Common myeloid progenitor, CD34-positive (primary cell): Measurements from ENCODE around the gene CYSLTR2.

Source experiments
- CTCF ChIA-PET: fragments of 350-600 bp; sonication (Branson Sonifier 250); formaldehyde crosslinking; loops from one replicate; lab custom pipeline; 2021; ENCODE audit warnings: antibody characterized with exemption; lab: Charles Lee
- POLR2A ChIA-PET: fragments of 350-600 bp; sonication (Branson Sonifier 250); formaldehyde crosslinking; loops from one replicate; lab custom pipeline; 2021; ENCODE audit warnings: antibody characterized with exemption; lab: Charles Lee
- DNase-seq, 3 donors: peaks; one replicate each; pipeline versions ENCODE4 v3.0.0 to v3.0.0-alpha.2; 2013
- H3K27ac ChIP-seq, 2 experiments: 1 replicate in 1 of 2; 2 replicates in 1 of 2; pipeline ENCODE4 v1.7.0; 2013; ENCODE audit warnings: inconsistent platforms in 2 of 2, low read length in 2 of 2, mild to moderate bottlenecking in 2 of 2, low read depth in 1 of 2, moderate library complexity in 1 of 2; ENCODE audit not compliant: severe bottlenecking in 2 of 2, insufficient read depth in 1 of 2, poor library complexity in 1 of 2
- H3K27me3 ChIP-seq, 5 experiments: replicated peaks in 2 of 5; 1 replicate in 3 of 5; 2 replicates in 2 of 5; pipeline versions ENCODE4 v1.6.1 to v1.7.0; 2013; ENCODE audit warnings: low read length in 4 of 5, mild to moderate bottlenecking in 2 of 5, moderate library complexity in 2 of 5, inconsistent platforms in 1 of 5; ENCODE audit not compliant: insufficient read depth in 5 of 5, control insufficient read depth in 4 of 5
- H3K36me3 ChIP-seq, 4 experiments: 1 replicate in 2 of 4; 2 replicates in 2 of 4; pipeline versions ENCODE4 v1.6.1 to v1.7.0; 2013; ENCODE audit warnings: low read length in 3 of 4, control low read depth in 1 of 4, mild to moderate bottlenecking in 1 of 4; ENCODE audit not compliant: control insufficient read depth in 4 of 4, insufficient read depth in 4 of 4
- H3K4me1 ChIP-seq, 4 experiments: 1 replicate in 3 of 4; 2 replicates in 1 of 4; pipeline versions ENCODE4 v1.6.1 to v1.7.1; 2013; ENCODE audit warnings: low read length in 3 of 4, mild to moderate bottlenecking in 3 of 4, control low read depth in 1 of 4, inconsistent platforms in 1 of 4, moderate library complexity in 1 of 4; ENCODE audit not compliant: control insufficient read depth in 4 of 4, insufficient read depth in 4 of 4; ENCODE audit errors: control extremely low read depth in 1 of 4
- H3K4me3 ChIP-seq, 7 experiments: 1 replicate in 4 of 7; 2 replicates in 3 of 7; pipeline versions ENCODE4 v1.5.1 to v1.7.0; 2013; ENCODE audit warnings: mild to moderate bottlenecking in 7 of 7, low read length in 6 of 7, moderate library complexity in 6 of 7, inconsistent platforms in 2 of 7, low read depth in 2 of 7, control low read depth in 1 of 7; ENCODE audit not compliant: insufficient read depth in 4 of 7, control insufficient read depth in 1 of 7; ENCODE audit errors: extremely low read depth in 1 of 7
- H3K9me3 ChIP-seq, 5 experiments: 1 replicate in 4 of 5; 2 replicates in 1 of 5; pipeline versions ENCODE4 v1.6.1 to v1.7.1; 2013; ENCODE audit warnings: low read length in 4 of 5, mild to moderate bottlenecking in 2 of 5, inconsistent platforms in 1 of 5, low read depth in 1 of 5, moderate library complexity in 1 of 5; ENCODE audit not compliant: control insufficient read depth in 4 of 5, insufficient read depth in 2 of 5; ENCODE audit errors: control extremely low read depth in 1 of 5
- WGBS: methylation state at CpG from one replicate; pipeline ENCODE4 v1.1.5; 2013; ENCODE audit not compliant: insufficient coverage; 5-methylcytosine and 5-hydroxymethylcytosine counted together

CYSLTR2 gene

DNA sequence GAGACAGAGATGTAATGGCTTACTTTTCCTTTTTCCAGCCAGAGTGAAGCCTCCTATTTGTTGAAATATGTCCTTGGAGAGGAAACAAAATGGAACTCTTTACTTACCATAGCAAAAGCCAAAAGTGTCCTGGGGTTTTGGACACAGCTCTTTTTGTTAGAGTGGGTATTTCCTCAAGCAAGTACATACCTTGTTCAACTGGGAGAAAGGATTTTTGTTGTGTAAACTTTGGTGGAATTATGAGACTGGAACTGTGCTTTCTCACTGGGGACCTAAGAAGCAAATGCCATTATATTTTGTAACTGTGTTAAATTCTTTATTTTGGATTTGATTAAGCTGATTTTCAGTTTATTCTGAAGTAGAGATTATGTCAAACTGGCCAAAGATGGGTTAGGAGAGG lies 58.4 kb downstream of the CYSLTR2 start:
- no peaks in the 10 kb centered on the region for H3K4me1 ChIP-seq
- H3K27ac ChIP-seq, result no peak overlapping the region
- H3K4me3 ChIP-seq, result no peak overlapping the region
- no peak for DNase-seq
- peaks cover 0 to 34% (median 7%) of the 10 kb centered on the region in 5 experiments for H3K9me3 ChIP-seq
- H3K36me3 ChIP-seq, result peaks cover 0 to 15% (median 6%) of the 10 kb centered on the region in 4 experiments
- ChIA-PET CTCF (interaction anchor here (0.7 to 1.0 kb wide), 2 partner anchors 38 to 61 kb away, joined by 3 read pairs; no protein-coding TSS in a partner anchor), POLR2A (no interaction called here)
- no peaks in the 10 kb centered on the region for H3K27me3 ChIP-seq

DNA sequence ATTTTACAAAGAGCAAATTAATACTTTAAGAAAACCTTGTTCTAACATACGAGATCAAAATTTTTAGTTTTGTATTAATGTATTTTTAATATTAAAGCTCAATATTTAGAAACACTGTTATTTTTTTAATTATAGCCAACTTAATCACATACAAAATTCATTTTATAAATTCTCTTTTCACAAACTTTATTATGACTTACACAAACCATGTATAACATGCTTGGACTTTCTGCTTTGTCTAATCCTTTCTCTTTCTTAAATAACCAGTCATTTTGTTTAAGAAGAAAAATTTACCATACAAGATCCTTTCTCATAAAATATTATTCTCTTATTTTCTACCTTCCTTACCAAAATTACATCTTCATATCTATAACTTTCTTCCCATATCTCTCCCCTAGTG lies 62.2 kb downstream of the CYSLTR2 start:
- H3K4me1 ChIP-seq, result no peaks in the 10 kb centered on the region
- no CpG with 5 or more reads among the region's 1 CpG for WGBS
- POLR2A ChIA-PET, result no interaction called here
- H3K27ac ChIP-seq, result no peak overlapping the region
- peaks cover 10 to 53% (median 12%) of the 10 kb centered on the region in 5 experiments for H3K9me3 ChIP-seq
- H3K36me3 ChIP-seq, result no peaks in the 10 kb centered on the region
- DNase-seq, result peak in 2 of 3 donors; percentile 22 to 28
- no peaks in the 10 kb centered on the region for H3K27me3 ChIP-seq
- H3K4me3 ChIP-seq, result no peak overlapping the region
- CTCF ChIA-PET, result no interaction called here

DNA sequence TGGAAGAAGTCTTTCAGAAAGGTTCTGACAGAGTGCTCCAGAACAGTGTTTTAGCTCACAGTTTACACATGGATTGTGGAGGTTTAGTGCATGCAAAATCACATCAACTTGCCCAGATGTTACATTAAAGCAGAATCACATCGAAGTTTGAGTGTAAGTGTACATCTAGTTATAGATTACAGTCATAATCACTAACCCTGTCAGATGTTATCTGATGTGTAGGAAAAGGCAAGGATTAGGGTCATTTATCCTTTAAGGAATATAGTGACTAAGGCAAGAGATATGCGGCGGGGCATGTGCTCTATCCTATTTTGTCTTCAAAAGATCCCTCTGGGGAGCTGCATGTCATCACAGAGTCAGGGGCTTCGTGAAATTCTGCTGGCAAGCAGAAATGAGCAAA lies 66.9 kb downstream of the CYSLTR2 start:
- H3K27me3 ChIP-seq, result no peaks in the 10 kb centered on the region
- POLR2A ChIA-PET, result no interaction called here
- H3K27ac ChIP-seq, result no peak overlapping the region
- WGBS, result 89% methylated on average over 2 of the region's 4 CpGs
- H3K36me3 ChIP-seq, result no peaks in the 10 kb centered on the region
- no peak overlapping the region for H3K4me3 ChIP-seq
- H3K9me3 ChIP-seq, result peaks cover 7 to 54% (median 13%) of the 10 kb centered on the region in 5 experiments
- CTCF ChIA-PET, result interaction anchor here (0.6 kb wide), 1 partner anchor 386 kb away, joined by 3 read pairs; no protein-coding TSS in a partner anchor
- no peaks in the 10 kb centered on the region for H3K4me1 ChIP-seq
- no peak for DNase-seq

DNA sequence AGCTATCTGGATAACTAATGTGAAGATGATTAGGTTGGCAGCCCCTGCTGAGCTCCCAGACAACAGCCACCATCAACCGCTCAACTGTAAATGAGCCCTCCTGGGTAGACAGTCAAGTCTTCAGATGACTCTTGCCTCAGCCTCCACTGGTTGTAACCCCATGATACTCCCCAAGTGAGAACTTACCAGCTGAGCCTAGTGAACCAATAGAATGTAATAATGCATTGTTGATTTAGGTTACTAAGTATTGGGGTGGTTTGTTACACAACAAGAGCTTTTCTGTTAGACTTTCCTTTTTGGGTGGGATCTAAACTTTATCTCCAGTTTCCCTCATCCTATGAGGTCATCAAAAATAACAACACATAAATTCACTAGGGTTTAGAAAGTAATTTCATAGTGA lies 69.4 kb downstream of the CYSLTR2 start:
- no CpG with 5 or more reads among the region's 1 CpG for WGBS
- H3K4me1 ChIP-seq, result no peaks in the 10 kb centered on the region
- H3K4me3 ChIP-seq, result no peak overlapping the region
- H3K9me3 ChIP-seq, result peaks cover 0 to 42% (median 10%) of the 10 kb centered on the region in 5 experiments
- H3K27ac ChIP-seq, result no peak overlapping the region
- CTCF ChIA-PET, result interaction anchor here (0.7 to 1.0 kb wide), 2 partner anchors 8 to 76 kb away, joined by 3 read pairs; no protein-coding TSS in a partner anchor
- no peaks in the 10 kb centered on the region for H3K36me3 ChIP-seq
- DNase-seq, result no peak
- POLR2A ChIA-PET, result no interaction called here
- H3K27me3 ChIP-seq, result no peaks in the 10 kb centered on the region

DNA sequence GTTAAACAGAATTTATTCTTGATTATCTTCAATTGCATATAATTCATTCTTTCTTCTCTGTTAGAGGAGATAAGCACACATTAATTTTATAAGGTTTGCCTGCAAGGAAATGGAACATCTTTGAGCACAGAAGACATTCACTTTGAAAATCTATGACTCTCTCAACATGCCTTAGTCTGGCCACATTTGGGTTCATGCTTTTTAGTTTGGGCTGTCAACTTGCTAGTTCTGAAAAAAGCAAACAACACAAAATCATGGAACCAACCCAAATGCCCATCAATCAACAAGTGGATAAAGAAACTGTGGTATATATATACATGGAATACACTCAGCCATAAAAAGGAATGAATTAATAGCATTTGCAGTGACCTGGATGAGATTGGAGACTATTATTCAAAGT lies 71.5 kb downstream of the CYSLTR2 start:
- Histone ChIP-seq H3K27me3 (no peaks in the 10 kb centered on the region), H3K27ac (no peak overlapping the region), H3K4me1 (no peaks in the 10 kb centered on the region), H3K9me3 (peaks cover 0 to 25% (median 10%) of the 10 kb centered on the region in 5 experiments), H3K4me3 (no peak overlapping the region), H3K36me3 (no peaks in the 10 kb centered on the region)
- ChIA-PET POLR2A (interaction anchor here (0.6 kb wide), 1 partner anchor 300 kb away, joined by 6 read pairs; no protein-coding TSS in a partner anchor), CTCF (no interaction called here)
- DNase-seq, result no peak

DNA sequence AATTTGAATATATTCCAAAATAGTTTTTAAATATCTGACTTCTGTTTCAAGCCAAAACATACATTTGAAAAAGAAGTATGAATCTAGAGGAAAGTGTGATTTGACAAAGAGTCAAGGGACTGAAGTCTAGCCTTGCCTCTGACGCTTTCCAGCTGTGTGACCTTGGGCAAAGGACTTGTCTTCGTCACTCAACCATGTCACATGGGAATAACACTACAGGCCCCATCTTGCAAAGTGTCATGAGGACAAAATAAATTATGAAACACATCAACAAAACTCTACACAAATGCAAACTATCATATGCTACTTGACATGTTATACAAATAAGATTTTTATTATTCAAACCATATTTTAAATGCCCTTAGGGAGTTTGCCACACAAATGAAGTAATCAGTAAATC lies 73.0 kb downstream of the CYSLTR2 start:
- Histone ChIP-seq H3K4me3 (no peak overlapping the region), H3K4me1 (peaks cover 0 to 6% (median under 1%) of the 10 kb centered on the region in 4 experiments), H3K27me3 (no peaks in the 10 kb centered on the region), H3K9me3 (peaks cover 0 to 14% (median 7%) of the 10 kb centered on the region in 5 experiments), H3K36me3 (no peaks in the 10 kb centered on the region), H3K27ac (no peak overlapping the region)
- CTCF ChIA-PET, result no interaction called here
- WGBS, result no CpG with 5 or more reads among the region's 2 CpGs
- POLR2A ChIA-PET, result no interaction called here
- no peak for DNase-seq

DNA sequence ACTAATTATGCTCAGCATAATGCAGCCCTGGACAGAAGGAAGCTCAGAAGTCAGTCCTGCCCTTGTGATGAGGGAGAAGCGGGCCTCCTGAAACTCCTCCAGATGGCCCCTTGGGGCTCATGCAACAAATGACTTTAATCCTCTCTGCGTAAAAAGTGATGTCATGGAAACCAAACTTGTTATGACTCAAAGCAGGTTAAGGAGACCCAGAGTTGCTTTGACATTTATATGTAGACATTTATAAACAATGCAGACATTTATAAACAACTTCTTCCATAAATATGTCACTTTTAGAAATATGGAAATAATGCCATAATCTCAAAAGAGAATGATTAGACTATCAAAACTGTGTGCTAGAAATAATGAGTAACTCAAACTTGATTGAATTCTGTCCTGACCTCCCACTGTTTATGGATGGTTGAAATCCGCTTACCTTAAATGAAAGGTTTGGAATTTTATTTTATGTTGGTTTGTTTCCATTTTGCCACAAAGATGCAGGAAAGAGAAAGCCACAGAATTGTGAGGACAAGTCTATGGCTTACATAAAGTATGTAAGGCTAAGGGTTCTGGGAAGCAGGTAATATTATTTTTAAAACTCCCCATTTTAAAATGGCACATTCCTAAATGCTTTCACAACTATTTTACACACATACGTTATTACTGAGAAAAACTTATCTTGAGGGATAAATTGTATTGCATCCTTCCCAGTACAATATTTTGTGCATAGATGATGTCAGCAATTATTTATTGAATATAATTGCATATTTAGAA lies 73.7 kb downstream of the CYSLTR2 start:
- H3K4me1 ChIP-seq, result peaks cover 0 to 6% (median under 1%) of the 10 kb centered on the region in 4 experiments
- ChIA-PET CTCF (no interaction called here), POLR2A (no interaction called here)
- H3K27me3 ChIP-seq, result no peaks in the 10 kb centered on the region
- WGBS, result 67% methylated on average over 3 of the region's 4 CpGs
- H3K4me3 ChIP-seq, result no peak overlapping the region
- peaks cover 0 to 10% (median 7%) of the 10 kb centered on the region in 5 experiments for H3K9me3 ChIP-seq
- DNase-seq, result no peak
- no peaks in the 10 kb centered on the region for H3K36me3 ChIP-seq
- H3K27ac ChIP-seq, result no peak overlapping the region
